SU-DHL-6 (cell line): Measurements from ENCODE around the gene STK32C.

Experiments used
- H2AFZ ChIP-seq: fragments of 200-600 bp; sonication (generic); 2 replicates; pipeline ENCODE4 v1.6.1; 2014; ENCODE audit warnings: low read depth, mild to moderate bottlenecking, moderate library complexity, mixed read lengths, antibody characterized with exemption, low read length; ENCODE audit not compliant: severe bottlenecking
- H3F3A ChIP-seq: fragments of 200-600 bp; shearing (Covaris generic); 2 replicates; pipeline ENCODE4 v1.6.0; 2016; ENCODE audit warnings: antibody characterized with exemption, mild to moderate bottlenecking; ENCODE audit not compliant: insufficient read depth
- H3K27ac ChIP-seq: fragments of 200-600 bp; sonication (generic); 2 replicates; pipeline ENCODE4 v1.5.1; 2016; ENCODE audit warnings: low read depth, mild to moderate bottlenecking, low read length, moderate library complexity, mixed read lengths
- H3K27me3 ChIP-seq: fragments of 200-600 bp; sonication (generic), shearing (Covaris generic); 2 replicates; pipeline ENCODE4 v1.6.0; 2014; ENCODE audit warnings: mild to moderate bottlenecking, low read length
- H3K36me3 ChIP-seq: fragments of 200-600 bp; sonication (generic); 2 replicates; pipeline ENCODE4 v1.6.1; 2014; ENCODE audit warnings: mild to moderate bottlenecking, low read length, mixed read lengths
- H3K4me2 ChIP-seq: fragments of 300-600, 200-600 bp; shearing (Covaris generic), sonication (generic); 2 replicates; pipeline ENCODE4 v1.6.0; 2014; ENCODE audit warnings: low read length, low read depth, mild to moderate bottlenecking; ENCODE audit not compliant: poor library complexity, severe bottlenecking
- H3K4me3 ChIP-seq: fragments of 200-600 bp; sonication (generic); 2 replicates; pipeline ENCODE4 v1.5.1; 2014; ENCODE audit warnings: antibody characterized with exemption, low read length, mild to moderate bottlenecking, mixed read lengths; ENCODE audit not compliant: insufficient read depth, poor library complexity, severe bottlenecking
- H3K79me2 ChIP-seq: fragments of 200-600 bp; sonication (generic); 2 replicates; pipeline ENCODE4 v1.6.1; 2014; ENCODE audit warnings: mild to moderate bottlenecking, low read length, moderate library complexity; ENCODE audit not compliant: insufficient read depth
- H3K9ac ChIP-seq: fragments of 200-600 bp; sonication (generic); 2 replicates; pipeline ENCODE4 v1.7.0; 2014; ENCODE audit warnings: mild to moderate bottlenecking, low read length
- H3K9me2 ChIP-seq: fragments of 200-600 bp; sonication (generic); replicated peaks from 2 replicates; pipeline ENCODE4 v1.6.1; 2014; ENCODE audit warnings: low read length; ENCODE audit not compliant: insufficient read depth
- H3K9me3 ChIP-seq: fragments of 200-600 bp; sonication (generic); 2 replicates; pipeline ENCODE4 v1.6.1; 2014; ENCODE audit warnings: low read length, mixed read lengths; ENCODE audit not compliant: insufficient read depth
- H4K20me1 ChIP-seq: fragments of 200-600 bp; sonication (generic); 2 replicates; pipeline ENCODE4 v1.6.1; 2014; ENCODE audit warnings: low read depth, mild to moderate bottlenecking, antibody characterized with exemption, low read length, moderate library complexity, mixed read lengths
- CTCF ChIP-seq: fragments of 200-600 bp; sonication (generic); IDR thresholded peaks from one replicate; pipeline ENCODE4 v1.5.1; 2017; ENCODE audit warnings: antibody characterized with exemption, mild to moderate bottlenecking, low read length, moderate library complexity; ENCODE audit not compliant: insufficient read depth, poor library complexity, severe bottlenecking
- EZH2phosphoT487 ChIP-seq: fragments of 200-600 bp; sonication (generic), shearing (Covaris generic); conservative IDR thresholded peaks from 2 replicates; pipeline ENCODE4 v1.6.1; 2018; ENCODE audit warnings: mild to moderate bottlenecking, antibody characterized with exemption, low read length, moderate library complexity, mixed read lengths

The STK32C gene

DNA sequence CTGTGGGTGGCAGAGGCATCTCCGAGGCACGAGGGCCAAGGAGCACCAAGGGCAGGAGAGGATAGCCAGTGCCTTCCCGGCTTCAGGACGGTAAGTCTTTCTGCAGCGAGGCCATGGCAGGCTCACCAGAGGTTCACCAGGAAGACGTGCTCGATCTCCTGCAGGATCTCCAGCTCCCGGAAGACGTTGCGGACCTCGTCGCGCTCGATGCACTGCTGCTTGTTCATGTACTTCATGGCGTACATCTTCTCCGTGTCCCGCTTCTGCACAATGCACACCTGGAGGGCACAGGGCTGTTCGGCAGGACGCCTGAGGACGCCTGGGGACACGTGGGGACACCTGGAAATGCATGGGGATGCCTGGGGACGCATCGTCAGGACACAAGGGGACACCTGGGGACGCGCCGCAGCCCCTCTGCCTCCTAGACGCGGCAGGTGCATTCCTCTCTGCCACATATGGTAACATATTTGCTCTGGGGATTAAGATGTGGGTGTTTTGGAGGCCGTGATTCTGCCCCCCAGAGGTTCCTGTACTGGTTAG lies 79.8 kb downstream of the STK32C start:
- no peak overlapping the region for H3K27ac ChIP-seq
- H3K4me2 ChIP-seq = no peak overlapping the region
- H2AFZ ChIP-seq = no peak overlapping the region
- H3K9ac ChIP-seq = no peak overlapping the region
- H3F3A ChIP-seq = no peaks in the 10 kb centered on the region
- no peaks in the 10 kb centered on the region for H3K9me2 ChIP-seq
- no peaks in the 10 kb centered on the region for H3K36me3 ChIP-seq
- H3K4me3 ChIP-seq = no peak overlapping the region
- no peaks in the 10 kb centered on the region for H3K9me3 ChIP-seq
- H3K27me3 ChIP-seq = no peaks in the 10 kb centered on the region
- no peak for TF ChIP-seq EZH2phosphoT487
- no peak for TF ChIP-seq CTCF
- H3K79me2 ChIP-seq = no peaks in the 10 kb centered on the region
- no peaks in the 10 kb centered on the region for H4K20me1 ChIP-seq

DNA sequence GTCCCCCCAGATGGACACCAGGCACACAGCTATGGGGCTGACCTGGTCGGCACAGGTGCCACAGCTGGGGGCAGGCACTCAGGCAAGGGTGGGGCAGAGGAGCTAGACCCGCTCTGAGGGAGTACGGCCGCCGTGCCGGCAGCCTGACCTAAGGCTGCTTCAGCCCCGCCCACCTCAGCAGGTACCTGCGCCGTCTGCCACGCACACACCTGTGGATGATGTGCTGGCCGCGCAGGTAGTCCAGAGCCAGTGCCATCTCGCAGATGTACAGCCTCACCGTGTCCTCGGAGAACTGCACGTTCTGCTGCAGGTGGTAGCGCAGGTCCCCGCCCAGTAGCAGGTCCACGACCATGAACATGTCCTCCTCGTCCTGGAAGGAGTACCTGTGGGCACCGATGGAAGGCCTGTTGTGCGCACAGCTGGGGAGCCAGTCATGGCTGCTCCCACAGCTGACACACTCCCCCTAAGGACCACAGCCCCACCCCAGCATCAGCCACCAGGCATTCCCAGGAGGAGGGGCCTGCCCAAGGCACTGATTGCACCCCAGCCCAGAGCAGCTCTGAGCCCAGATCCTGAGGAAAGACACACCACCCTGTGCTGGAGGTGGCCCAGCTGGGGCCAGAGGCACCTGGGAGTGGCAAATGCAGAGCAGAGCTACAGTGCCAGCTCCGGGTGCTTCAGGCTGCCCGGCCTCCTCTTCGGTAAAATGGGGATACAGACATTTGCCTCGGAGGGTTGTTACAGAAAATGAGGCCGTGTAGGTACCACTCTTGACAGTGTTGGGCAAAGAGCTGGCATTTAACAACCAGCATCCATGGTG lies 81.0 kb downstream of the STK32C start:
- H3K27ac ChIP-seq = no peak overlapping the region
- H2AFZ ChIP-seq = no peak overlapping the region
- H3F3A ChIP-seq = no peaks in the 10 kb centered on the region
- no peaks in the 10 kb centered on the region for H3K9me2 ChIP-seq
- no peaks in the 10 kb centered on the region for H3K36me3 ChIP-seq
- H3K4me3 ChIP-seq = no peak overlapping the region
- no peaks in the 10 kb centered on the region for H3K27me3 ChIP-seq
- no peak overlapping the region for H3K4me2 ChIP-seq
- no peaks in the 10 kb centered on the region for H3K79me2 ChIP-seq
- H3K9ac ChIP-seq = no peak overlapping the region
- TF ChIP-seq CTCF = no peak
- H4K20me1 ChIP-seq = no peaks in the 10 kb centered on the region
- no peaks in the 10 kb centered on the region for H3K9me3 ChIP-seq

DNA sequence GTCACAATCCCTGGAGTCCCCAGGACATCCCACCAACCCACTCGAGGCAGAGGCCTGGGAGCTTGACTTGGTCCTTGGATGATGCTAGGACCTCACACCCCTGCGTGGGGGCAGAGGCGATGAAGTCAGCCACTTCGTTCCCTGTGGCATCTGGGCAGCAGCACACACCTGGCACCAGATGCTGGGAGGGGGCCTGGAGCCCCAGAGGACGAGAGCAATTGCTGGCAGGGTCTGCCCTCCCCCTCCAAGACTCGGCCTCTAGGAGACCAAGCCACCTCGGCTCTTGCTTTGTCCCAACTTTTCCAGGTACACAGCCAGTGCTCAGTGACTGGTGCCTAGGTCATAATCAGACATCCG lies 81.9 kb downstream of the STK32C start:
- Histone ChIP-seq H3K4me2 (no peak overlapping the region), H3K27ac (no peak overlapping the region), H4K20me1 (no peaks in the 10 kb centered on the region), H2AFZ (no peak overlapping the region), H3K79me2 (no peaks in the 10 kb centered on the region), H3K27me3 (no peaks in the 10 kb centered on the region), H3F3A (no peaks in the 10 kb centered on the region), H3K4me3 (no peak overlapping the region), H3K9ac (no peak overlapping the region), H3K9me2 (no peaks in the 10 kb centered on the region), H3K36me3 (no peaks in the 10 kb centered on the region), H3K9me3 (no peaks in the 10 kb centered on the region)
- no peak for TF ChIP-seq CTCF
